K562 (cell line): Measurements from ENCODE around the gene SLFNL1. TPM values are rescaled to one million over a fixed set of nuclear protein-coding genes. Genes with fewer than 3 reads are reported as not detected.

ENCODE experiments used
- ATAC-seq: fragments of 200-7000 bp; cut with Tn5 transposase; 3 replicates; pipeline ENCODE4 v1.9.1; 2020; ENCODE audit warnings: moderate library complexity
- BruUV-seq: library from RNA; stranded (reverse); fragments of 400-500 nt; replicated peaks from 2 replicates; lab custom pipeline; 2021; lab: Mats Ljungman, UMichigan
- CTCF ChIA-PET: fragments of 300-600 bp; formaldehyde crosslinking; extraction: SDS; loops from one replicate; lab custom pipeline; 2021; ENCODE audit warnings: low intra/inter-chr PET ratio; lab: Yijun Ruan, JAX
- POLR2A ChIA-PET: fragments of 300-600, 350-650 bp; sonication (Branson Sonifier 250); formaldehyde crosslinking; extraction: SDS; loops from one replicate; lab custom pipeline; 2021; ENCODE audit warnings: antibody characterized with exemption, inconsistent platforms; lab: Yijun Ruan, JAX
- DNase-seq, 4 experiments: peaks; one replicate each; pipeline versions ENCODE4 v3.0.0 to v3.0.0-alpha.2; 2011 to 2018; ENCODE audit warnings: low spot score in 3 of 4, mixed read lengths in 3 of 4; ENCODE audit errors: extremely low read depth in 1 of 4
- FAIRE-seq: peaks from 2 replicates; lab custom pipeline; 2011; peaks lifted over from hg19 to GRCh38; lab: Jason Lieb, UNC
- H2AFZ ChIP-seq: 2 replicates; pipeline ENCODE4 v1.6.0; 2011; ENCODE audit warnings: low read depth, low read length, control low read depth, inconsistent platforms
- H3K27ac ChIP-seq: fragments of 200-600 bp; 3 replicates; pipeline ENCODE4 v1.8.0; 2011; ENCODE audit warnings: low read depth, mild to moderate bottlenecking, control low read depth, inconsistent platforms, low read length, moderate library complexity, mixed read lengths; ENCODE audit errors: extremely low read depth
- H3K27me3 ChIP-seq, 2 experiments: fragments of 300-600 bp in 1 of 2; 2 replicates in 1 of 2; 3 replicates in 1 of 2; pipeline versions ENCODE4 v1.6.0 to v1.8.0; 2011; ENCODE audit warnings: inconsistent platforms in 2 of 2, low read length in 2 of 2, mild to moderate bottlenecking in 1 of 2, mixed read lengths in 1 of 2, moderate library complexity in 1 of 2; ENCODE audit not compliant: control insufficient read depth in 2 of 2, insufficient read depth in 2 of 2
- H3K36me3 ChIP-seq: fragments of 300-600 bp; 3 replicates; pipeline ENCODE4 v1.8.0; 2011; ENCODE audit warnings: mild to moderate bottlenecking, low read length, inconsistent platforms; ENCODE audit not compliant: control insufficient read depth, insufficient read depth
- H3K4me1 ChIP-seq, 2 experiments: fragments of 200-600 bp in 1 of 2; replicated peaks in 1 of 2; 2 replicates in 1 of 2; 3 replicates in 1 of 2; pipeline versions ENCODE4 v1.5.1 to v1.8.0; 2011; ENCODE audit warnings: inconsistent platforms in 2 of 2, low read length in 2 of 2, mild to moderate bottlenecking in 1 of 2, mixed read lengths in 1 of 2, moderate library complexity in 1 of 2; ENCODE audit not compliant: control insufficient read depth in 2 of 2, insufficient read depth in 2 of 2
- H3K4me2 ChIP-seq: 2 replicates; pipeline ENCODE4 v1.6.1; 2011; ENCODE audit warnings: low read length, control low read depth, inconsistent platforms, mixed read lengths; ENCODE audit not compliant: insufficient read depth
- H3K4me3 ChIP-seq: fragments of 200-600 bp; sonication (generic), shearing (Covaris generic); 2 replicates; pipeline ENCODE4 v1.5.1; 2016; ENCODE audit warnings: control low read depth, inconsistent platforms
- H3K79me2 ChIP-seq: fragments of 200-600 bp; 3 replicates; pipeline ENCODE4 v1.8.0; 2011; ENCODE audit warnings: low read length, inconsistent platforms; ENCODE audit not compliant: control insufficient read depth, insufficient read depth
- H3K9ac ChIP-seq, 2 experiments: 2 replicates each; pipeline versions ENCODE4 v1.6.0 to v1.6.1; 2011; ENCODE audit warnings: low read depth in 2 of 2, low read length in 2 of 2, control low read depth in 1 of 2, inconsistent platforms in 1 of 2, mild to moderate bottlenecking in 1 of 2, mixed read lengths in 1 of 2; ENCODE audit not compliant: insufficient read depth in 1 of 2
- H3K9me1 ChIP-seq: one replicate; pipeline ENCODE4 v1.6.0; 2011; ENCODE audit warnings: inconsistent platforms, mild to moderate bottlenecking, low read length, moderate library complexity; ENCODE audit not compliant: control insufficient read depth, insufficient read depth
- H3K9me3 ChIP-seq: replicated peaks from 2 replicates; pipeline ENCODE4 v1.5.1; 2011; ENCODE audit warnings: low read depth, low read length, inconsistent platforms; ENCODE audit not compliant: control insufficient read depth, insufficient read depth
- H4K20me1 ChIP-seq: replicated peaks from 2 replicates; pipeline ENCODE4 v1.6.1; 2011; ENCODE audit warnings: low read length, inconsistent platforms, mixed read lengths; ENCODE audit not compliant: control insufficient read depth, insufficient read depth
- BRF1 ChIP-seq: IDR thresholded peaks from 3 replicates; pipeline ENCODE4 v1.6.1; 2011; ENCODE audit warnings: borderline replicate concordance, mild to moderate bottlenecking; ENCODE audit not compliant: insufficient read length; ENCODE audit errors: extremely low read depth
- DNMT1 ChIP-seq: fragments of 450-650 bp; IDR thresholded peaks from 2 replicates; pipeline ENCODE4 v1.6.1; 2016; ENCODE audit warnings: antibody characterized with exemption, mild to moderate bottlenecking
- RUNX1 ChIP-seq: sonication (generic); IDR thresholded peaks from 2 replicates; pipeline ENCODE4 v1.6.1; 2016; ENCODE audit warnings: antibody characterized with exemption, low read depth
- SMAD4 ChIP-seq: fragments of 250-450 bp; sonication (Bioruptor Pico); conservative IDR thresholded peaks from 2 replicates; pipeline ENCODE4 v1.8.0; 2021; ENCODE audit warnings: inconsistent platforms, mild to moderate bottlenecking, moderate library complexity
- SOX6 ChIP-seq: fragments of 450-650 bp; IDR thresholded peaks from 2 replicates; pipeline ENCODE4 v1.6.1; 2014; ENCODE audit warnings: mild to moderate bottlenecking
- whole genome bisulfite sequencing: fragments of 100-300 bp; shearing (Covaris generic); methylation state at CpG from one replicate; pipeline ENCODE4 v1.1.6; 2016; ENCODE audit warnings: low coverage, mixed read lengths; ENCODE audit not compliant: insufficient coverage; ENCODE audit errors: missing lambda C conversion rate; 5-methylcytosine and 5-hydroxymethylcytosine counted together
- in situ Hi-C: fragments of 300-500 bp; cut with MboI; formaldehyde crosslinking; loops from 4 replicates; pipeline ENCODE4 v1.15.0; 2018; ENCODE audit warnings: inconsistent platforms, mixed read lengths
- intact Hi-C: fragments of 100-400 bp; cut with micrococcal nuclease; formaldehyde crosslinking; loops from 2 replicates; pipeline ENCODE4 v1.14.2; 2022
- polyA plus RNA-seq, 8 experiments: library from polyadenylated mRNA; depleted of rRNA in 4 of 8; stranded (reverse) in 5 of 8; unstranded in 3 of 8; fragments of >200 nt; fragmentation: Nextera tagmentation in 2 of 8; fragmentation: Illumina TruSeq in 1 of 8; extraction: Ambion mirVana in 2 of 8; extraction: Trizol in 1 of 8; gene quantifications; 2 replicates each; pipeline versions ENCODE4 v1.2.1 to v1.2.3, GENCODE V29; 2011 to 2014; ENCODE audit warnings: inconsistent platforms in 1 of 8, missing spikeins in 1 of 8
- total RNA-seq, 7 experiments: library from RNA; depleted of rRNA in 6 of 7; stranded (reverse); fragments of >200 nt in 6 of 7; fragmentation: Illumina TruSeq in 2 of 7; extraction: Trizol in 2 of 7; gene quantifications; 2 replicates each; pipeline versions ENCODE4 v1.2.1 to v1.2.3, GENCODE V29; 2011 to 2021; ENCODE audit warnings: low replicate concordance in 1 of 7
- TF ChIP-seq, protein P1 (sequence below): fragments of 200-600 bp; sonication (generic); IDR thresholded peaks from one replicate; pipeline ENCODE4 v1.6.1; 2012; ENCODE audit warnings: mild to moderate bottlenecking, low read depth, low read length, inconsistent platforms
- TF ChIP-seq, protein P2 (sequence below): fragments of 250-450 bp; sonication (Bioruptor Pico); IDR thresholded peaks from 2 replicates; pipeline ENCODE4 v1.4.0; 2020; ENCODE audit warnings: mild to moderate bottlenecking

SLFNL1 gene
- total and polyA plus RNA-seq, 9 of the 15 experiments (the other 6 are each of a cell fraction or from before 2014, with no cell fraction given): 0.05 to 0.14 (median 0.06) TPM; not detected in 5

DNA sequence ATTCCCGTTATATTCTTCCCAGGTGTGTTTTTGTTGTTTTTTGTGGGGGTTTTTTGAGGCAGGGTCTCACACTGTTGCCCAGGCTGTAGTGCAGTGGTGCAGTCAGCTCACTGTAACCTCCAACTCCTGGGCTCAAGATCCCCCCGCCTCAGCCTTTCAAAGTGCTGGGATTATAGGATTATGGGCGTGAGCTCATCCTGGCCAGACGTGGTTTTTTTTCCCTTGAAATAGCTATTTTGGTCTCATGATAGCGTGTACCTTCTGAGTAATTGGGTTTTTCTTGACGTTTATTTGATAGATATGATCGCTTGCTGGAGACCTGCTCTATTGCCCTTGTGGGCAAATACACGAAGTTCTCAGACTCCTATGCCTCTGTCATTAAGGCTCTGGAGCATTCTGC, 24.4 kb downstream of the SLFNL1 start (continued):
- TF ChIP-seq BRF1: no peak
- TF ChIP-seq, all 486 proteins: peak for 0

DNA sequence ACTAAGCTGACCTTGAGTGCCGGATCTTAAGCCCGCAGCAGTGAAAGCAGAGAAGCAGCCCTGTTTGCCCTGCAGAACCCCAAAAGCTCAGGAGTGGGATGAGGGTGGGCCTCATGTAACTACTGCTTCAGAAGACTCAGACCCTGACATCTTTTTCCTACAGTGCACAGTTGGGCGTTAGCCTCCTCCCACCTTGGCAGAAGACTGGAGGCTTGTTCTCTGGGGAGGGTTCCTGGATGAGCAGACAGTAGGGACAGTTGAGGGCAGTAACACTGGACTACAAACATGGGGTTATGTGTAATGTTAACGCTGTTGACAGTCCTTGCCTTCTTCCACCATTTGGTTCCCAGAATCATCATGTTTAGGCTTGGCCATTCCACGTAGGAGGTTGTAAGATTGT, 32.5 kb downstream of the SLFNL1 start:
- ChIA-PET CTCF (no interaction called here), POLR2A (interaction anchor here (0.7 to 1.4 kb wide), 3 partner anchors 9 to 14 kb away, joined by 3 to 9 read pairs (median 4); partner anchors contain the start of gene CTPS1)
- H3K4me1 ChIP-seq: 0 out of 5 replicates have a peak, but pooled peaks cover 0 to 3% of the 10 kb centered on the region in 2 experiments
- no peak for FAIRE-seq
- no peak for DNase-seq
- BruUV-seq: no TSS peak
- no peaks in the 10 kb centered on the region for H3K9me3 ChIP-seq
- no peak overlapping the region for H3K27ac ChIP-seq
- no peak overlapping the region for H3K4me3 ChIP-seq
- H3K9ac ChIP-seq: no peak overlapping the region
- peaks cover 99% of the 10 kb centered on the region for H3K36me3 ChIP-seq
- ATAC-seq: no peak
- H3K4me2 ChIP-seq: no peak overlapping the region
- intact Hi-C loops: no loop called here
- H2AFZ ChIP-seq: no peak overlapping the region
- WGBS: 94% methylated on average over 5 of the region's 5 CpGs
- no peaks in the 10 kb centered on the region for H3K9me1 ChIP-seq
- H4K20me1 ChIP-seq: no peaks in the 10 kb centered on the region
- TF ChIP-seq RUNX1: no peak
- TF ChIP-seq, protein P1, sequence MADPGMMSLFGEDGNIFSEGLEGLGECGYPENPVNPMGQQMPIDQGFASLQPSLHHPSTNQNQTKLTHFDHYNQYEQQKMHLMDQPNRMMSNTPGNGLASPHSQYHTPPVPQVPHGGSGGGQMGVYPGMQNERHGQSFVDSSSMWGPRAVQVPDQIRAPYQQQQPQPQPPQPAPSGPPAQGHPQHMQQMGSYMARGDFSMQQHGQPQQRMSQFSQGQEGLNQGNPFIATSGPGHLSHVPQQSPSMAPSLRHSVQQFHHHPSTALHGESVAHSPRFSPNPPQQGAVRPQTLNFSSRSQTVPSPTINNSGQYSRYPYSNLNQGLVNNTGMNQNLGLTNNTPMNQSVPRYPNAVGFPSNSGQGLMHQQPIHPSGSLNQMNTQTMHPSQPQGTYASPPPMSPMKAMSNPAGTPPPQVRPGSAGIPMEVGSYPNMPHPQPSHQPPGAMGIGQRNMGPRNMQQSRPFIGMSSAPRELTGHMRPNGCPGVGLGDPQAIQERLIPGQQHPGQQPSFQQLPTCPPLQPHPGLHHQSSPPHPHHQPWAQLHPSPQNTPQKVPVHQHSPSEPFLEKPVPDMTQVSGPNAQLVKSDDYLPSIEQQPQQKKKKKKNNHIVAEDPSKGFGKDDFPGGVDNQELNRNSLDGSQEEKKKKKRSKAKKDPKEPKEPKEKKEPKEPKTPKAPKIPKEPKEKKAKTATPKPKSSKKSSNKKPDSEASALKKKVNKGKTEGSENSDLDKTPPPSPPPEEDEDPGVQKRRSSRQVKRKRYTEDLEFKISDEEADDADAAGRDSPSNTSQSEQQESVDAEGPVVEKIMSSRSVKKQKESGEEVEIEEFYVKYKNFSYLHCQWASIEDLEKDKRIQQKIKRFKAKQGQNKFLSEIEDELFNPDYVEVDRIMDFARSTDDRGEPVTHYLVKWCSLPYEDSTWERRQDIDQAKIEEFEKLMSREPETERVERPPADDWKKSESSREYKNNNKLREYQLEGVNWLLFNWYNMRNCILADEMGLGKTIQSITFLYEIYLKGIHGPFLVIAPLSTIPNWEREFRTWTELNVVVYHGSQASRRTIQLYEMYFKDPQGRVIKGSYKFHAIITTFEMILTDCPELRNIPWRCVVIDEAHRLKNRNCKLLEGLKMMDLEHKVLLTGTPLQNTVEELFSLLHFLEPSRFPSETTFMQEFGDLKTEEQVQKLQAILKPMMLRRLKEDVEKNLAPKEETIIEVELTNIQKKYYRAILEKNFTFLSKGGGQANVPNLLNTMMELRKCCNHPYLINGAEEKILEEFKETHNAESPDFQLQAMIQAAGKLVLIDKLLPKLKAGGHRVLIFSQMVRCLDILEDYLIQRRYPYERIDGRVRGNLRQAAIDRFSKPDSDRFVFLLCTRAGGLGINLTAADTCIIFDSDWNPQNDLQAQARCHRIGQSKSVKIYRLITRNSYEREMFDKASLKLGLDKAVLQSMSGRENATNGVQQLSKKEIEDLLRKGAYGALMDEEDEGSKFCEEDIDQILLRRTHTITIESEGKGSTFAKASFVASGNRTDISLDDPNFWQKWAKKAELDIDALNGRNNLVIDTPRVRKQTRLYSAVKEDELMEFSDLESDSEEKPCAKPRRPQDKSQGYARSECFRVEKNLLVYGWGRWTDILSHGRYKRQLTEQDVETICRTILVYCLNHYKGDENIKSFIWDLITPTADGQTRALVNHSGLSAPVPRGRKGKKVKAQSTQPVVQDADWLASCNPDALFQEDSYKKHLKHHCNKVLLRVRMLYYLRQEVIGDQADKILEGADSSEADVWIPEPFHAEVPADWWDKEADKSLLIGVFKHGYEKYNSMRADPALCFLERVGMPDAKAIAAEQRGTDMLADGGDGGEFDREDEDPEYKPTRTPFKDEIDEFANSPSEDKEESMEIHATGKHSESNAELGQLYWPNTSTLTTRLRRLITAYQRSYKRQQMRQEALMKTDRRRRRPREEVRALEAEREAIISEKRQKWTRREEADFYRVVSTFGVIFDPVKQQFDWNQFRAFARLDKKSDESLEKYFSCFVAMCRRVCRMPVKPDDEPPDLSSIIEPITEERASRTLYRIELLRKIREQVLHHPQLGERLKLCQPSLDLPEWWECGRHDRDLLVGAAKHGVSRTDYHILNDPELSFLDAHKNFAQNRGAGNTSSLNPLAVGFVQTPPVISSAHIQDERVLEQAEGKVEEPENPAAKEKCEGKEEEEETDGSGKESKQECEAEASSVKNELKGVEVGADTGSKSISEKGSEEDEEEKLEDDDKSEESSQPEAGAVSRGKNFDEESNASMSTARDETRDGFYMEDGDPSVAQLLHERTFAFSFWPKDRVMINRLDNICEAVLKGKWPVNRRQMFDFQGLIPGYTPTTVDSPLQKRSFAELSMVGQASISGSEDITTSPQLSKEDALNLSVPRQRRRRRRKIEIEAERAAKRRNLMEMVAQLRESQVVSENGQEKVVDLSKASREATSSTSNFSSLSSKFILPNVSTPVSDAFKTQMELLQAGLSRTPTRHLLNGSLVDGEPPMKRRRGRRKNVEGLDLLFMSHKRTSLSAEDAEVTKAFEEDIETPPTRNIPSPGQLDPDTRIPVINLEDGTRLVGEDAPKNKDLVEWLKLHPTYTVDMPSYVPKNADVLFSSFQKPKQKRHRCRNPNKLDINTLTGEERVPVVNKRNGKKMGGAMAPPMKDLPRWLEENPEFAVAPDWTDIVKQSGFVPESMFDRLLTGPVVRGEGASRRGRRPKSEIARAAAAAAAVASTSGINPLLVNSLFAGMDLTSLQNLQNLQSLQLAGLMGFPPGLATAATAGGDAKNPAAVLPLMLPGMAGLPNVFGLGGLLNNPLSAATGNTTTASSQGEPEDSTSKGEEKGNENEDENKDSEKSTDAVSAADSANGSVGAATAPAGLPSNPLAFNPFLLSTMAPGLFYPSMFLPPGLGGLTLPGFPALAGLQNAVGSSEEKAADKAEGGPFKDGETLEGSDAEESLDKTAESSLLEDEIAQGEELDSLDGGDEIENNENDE: no peak
- no peak for TF ChIP-seq DNMT1
- TF ChIP-seq SMAD4 (CRISPR knock-in tag): no peak
- no peak for TF ChIP-seq SOX6
- TF ChIP-seq, protein P2, sequence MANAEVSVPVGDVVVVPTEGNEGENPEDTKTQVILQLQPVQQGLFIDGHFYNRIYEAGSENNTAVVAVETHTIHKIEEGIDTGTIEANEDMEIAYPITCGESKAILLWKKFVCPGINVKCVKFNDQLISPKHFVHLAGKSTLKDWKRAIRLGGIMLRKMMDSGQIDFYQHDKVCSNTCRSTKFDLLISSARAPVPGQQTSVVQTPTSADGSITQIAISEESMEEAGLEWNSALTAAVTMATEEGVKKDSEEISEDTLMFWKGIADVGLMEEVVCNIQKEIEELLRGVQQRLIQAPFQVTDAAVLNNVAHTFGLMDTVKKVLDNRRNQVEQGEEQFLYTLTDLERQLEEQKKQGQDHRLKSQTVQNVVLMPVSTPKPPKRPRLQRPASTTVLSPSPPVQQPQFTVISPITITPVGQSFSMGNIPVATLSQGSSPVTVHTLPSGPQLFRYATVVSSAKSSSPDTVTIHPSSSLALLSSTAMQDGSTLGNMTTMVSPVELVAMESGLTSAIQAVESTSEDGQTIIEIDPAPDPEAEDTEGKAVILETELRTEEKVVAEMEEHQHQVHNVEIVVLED (CRISPR knock-in tag): no peak
- H3K79me2 ChIP-seq: peaks cover 13% of the 10 kb centered on the region
- no peaks in the 10 kb centered on the region for H3K27me3 ChIP-seq
- in situ Hi-C loops: no loop called here
